Stimulated activated CD4-positive, alpha-beta T cell treated with anti-CD3 and anti-CD28 coated beads, Interleukin-4, amount 100 ng/mL, for 4 hours (primary cell): ENCODE measurements around the gene CASTOR1.

Source experiments
- DNase-seq, 2 experiments: peaks; one replicate each; pipeline ENCODE4 v3.0.0-alpha.2; 2020

Gene CASTOR1

DNA sequence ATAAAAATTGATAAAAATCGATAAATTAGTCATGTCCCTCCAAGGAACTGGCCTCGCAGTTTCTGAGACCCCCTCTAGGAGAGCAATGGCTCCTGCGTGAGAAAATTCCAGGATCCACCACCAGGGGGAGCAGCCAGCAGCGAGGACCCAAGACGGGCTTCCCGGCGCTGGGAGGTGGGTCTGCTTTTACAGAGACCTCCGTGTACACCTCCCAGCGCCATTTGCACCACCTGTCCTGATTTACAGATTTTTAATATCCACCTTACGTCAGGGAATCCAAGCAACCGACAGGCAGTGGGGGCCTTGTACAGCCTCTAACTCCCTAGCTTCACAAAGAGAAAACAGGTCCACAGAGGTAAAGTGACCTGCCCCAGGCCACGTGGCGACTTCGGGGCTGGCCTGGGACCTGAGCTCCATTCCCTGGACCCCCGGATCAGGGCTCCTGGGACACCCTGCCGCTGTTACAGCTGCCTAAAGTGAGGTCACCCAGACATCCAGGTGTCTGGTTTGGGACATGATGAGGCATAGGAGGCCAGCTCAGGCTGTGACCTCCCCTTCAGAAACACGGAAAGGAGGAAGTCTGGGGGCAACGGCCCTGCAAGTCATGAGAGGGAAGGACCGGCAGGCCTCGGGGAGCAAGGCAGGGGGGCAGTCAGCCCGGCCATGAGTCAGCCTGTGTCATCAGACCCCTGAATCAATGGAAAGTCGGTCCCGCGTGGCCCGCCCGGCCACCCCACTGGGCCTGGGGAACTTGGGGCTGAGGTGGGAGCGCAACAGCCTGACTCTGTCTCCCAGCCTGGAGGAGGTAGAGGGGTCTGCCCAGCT, 26.2 kb downstream of the CASTOR1 start:
- DNase-seq, result peak; percentile 70 to 83

DNA sequence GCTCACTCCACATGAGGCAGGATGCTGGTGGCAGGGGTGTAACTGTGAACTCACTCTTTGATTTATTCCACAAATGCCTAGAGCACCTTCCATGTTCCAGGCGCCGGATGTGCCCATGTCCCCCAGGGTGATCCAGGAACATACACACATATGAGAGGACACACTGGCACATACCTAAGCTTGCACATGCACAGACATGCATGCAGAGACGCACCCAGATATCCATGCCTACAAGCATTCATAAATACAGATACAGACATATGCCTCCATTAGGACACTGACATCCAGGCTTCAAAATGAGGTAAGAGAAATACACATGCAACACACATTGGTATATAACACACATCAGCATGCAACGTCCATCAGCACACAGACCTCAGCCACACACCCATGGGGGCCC, 27.2 kb downstream of the CASTOR1 start:
- DNase-seq, result no peak

DNA sequence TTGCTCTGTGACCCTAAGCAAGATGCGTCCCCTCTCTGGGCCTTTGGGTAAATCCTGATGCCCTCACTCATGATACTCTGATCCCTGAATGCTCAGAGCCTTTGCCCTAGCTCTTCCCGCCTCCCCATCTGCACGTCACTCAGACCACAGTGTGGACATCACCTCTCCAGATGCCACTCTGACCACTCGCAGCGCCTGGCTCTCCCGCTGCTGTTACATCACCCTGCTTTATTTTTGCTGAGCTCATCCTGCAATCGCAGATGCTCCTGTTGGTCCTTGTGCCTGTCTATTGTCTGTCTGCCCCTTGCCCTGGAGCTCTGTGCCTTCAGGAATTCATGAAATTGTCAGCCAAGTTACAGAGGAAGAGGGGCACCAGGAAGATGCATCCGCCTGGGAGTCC, 28.2 kb downstream of the CASTOR1 start:
- no peak for DNase-seq

DNA sequence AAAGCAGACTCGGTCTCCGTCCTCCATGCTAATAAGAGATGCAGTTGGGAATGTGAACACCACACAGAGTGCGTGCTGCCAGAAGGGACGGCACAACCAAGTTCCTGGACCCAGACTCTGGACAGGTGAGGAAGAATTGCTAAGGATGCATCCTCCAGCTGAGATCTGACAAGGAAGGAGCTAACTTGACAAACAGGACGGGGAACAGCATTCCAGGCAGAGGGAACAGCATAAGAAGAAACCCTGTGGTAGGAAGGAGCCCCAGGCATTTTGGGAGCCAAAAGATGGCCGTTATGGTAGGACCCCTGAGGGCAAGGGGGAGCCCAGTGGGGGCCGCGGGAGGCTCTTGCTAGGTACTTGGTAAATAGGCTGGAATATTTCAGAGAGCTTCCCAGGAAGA, 28.6 kb downstream of the CASTOR1 start:
- DNase-seq, result no peak

DNA sequence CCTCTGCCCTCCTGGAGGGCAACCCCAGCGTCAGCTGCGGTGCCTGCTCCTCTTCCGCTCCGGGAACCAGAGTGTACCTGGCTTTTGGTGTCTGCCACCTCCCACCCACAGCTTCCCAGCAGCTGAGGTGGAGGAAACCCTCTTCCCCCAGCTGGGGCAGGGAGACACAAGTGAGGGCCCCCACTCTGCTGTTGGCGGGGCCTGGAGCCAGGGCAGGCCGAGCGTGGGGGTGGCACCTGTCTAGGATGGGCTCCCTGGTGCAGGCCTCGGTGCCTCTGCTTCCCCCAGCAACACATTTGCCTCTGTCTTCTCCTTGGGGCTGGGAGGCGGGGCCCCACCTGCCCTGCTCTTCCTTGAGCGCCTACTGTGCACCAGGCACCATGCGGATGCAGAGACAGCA, 29.0 kb downstream of the CASTOR1 start:
- DNase-seq, result no peak

DNA sequence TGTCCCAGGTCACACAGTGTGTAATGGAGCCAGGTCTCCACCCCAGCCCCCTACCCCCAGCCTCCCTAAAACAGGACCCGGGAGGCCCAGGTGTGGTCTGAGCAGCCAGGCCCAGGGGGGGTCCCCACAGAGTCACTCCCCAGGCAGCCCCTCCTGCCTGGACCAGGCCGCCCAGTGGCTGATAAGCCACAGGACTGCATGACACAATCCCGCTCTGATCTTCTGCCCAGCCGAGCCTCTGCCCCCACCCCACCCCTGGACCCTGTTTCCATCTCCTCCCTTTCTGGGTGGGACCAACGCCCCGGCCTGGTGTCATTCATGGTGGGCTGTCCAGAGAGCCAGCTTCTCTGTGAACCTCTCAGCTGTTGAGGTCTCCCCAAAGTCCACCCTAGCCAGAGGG, 35.0 kb downstream of the CASTOR1 start:
- DNase-seq, result no peak

DNA sequence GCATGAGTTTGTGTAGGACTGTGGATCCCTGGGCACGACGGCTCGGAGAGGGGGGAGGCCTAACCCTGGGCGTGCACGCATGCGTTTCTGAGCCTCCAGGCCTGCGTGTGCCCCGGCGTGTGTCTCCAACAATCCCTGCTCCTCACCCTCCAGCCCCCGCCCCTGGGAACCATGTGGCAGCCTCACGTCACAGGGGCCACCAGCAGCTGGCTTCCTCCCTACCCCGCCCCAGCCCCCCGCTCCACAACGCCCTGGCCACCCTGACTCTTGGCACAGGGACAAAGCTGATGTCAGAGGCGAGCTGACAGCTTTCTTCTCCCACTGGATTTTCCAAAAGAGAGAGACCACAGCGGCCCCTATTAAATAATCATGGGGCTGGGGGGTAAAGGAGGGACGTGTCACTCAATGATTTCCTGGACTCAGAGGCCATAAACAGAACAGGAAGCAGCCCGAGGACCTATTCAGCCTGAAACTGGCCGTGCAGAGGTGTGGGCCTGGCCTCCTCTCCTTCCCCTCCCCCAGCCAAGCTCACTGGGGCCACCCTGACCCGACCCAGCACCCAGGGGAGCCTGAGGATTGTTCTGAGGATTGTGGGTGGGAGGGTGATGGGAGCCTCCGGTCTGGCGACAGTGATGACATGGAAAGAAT, 36.0 kb downstream of the CASTOR1 start:
- no peak for DNase-seq

DNA sequence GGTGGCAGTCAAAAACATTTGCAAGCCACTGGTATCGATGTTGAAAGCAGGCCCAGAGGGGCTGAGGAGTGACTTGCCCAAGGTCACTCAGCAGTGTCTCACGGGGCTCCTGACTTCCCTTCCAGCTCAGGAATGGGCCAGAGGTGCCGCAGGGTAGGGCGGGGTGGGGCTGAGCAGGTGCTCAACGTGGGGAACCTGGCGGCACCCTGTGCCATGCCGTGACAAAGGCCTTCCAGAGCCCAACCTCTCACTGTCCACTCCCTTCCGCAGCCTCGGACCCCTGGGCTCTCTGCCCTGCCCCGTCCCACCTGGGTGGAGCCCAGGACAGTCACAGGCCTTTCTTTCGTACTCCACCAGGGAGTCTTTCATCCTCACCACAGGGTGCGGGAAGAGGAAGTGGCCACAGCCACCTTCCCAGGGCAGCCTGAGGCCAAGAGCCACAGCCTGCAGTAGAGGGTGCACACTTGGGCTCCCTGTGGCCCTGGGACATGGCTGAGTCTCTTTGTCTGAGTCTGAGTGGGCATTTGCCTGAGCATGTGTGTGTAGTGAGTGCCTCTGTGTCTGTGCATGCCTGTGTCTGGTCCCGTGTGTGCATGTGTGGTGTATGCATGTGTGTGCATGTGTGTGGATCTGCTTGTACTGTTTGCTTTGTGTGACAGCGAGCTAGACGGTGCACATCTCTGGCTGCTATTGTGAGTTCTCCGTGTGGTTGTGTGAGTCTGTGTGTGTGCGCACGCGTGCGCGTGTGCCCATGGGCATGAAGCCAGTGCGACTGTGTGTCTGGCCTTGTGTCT, 36.7 kb downstream of the CASTOR1 start:
- DNase-seq, result no peak

DNA sequence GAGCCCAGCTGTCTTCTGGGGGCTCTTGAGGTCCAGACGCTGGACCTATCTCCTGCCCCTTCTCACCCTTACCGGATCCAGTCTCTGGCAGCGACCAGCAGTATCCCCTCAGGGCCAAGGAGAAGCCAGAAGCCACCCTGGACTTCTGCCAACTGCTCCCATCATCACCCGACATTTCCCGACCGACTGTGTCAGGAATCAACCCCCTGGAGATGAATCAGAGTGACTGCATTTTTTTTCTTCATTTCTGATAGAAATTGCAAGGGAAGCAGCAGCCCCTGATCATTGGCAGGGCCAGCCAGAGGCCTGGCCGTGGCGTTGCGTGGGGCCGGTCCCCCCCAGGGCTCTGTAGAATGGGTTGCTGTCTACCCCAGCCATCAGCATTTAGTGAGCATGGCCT, 37.6 kb downstream of the CASTOR1 start:
- DNase-seq, result no peak

DNA sequence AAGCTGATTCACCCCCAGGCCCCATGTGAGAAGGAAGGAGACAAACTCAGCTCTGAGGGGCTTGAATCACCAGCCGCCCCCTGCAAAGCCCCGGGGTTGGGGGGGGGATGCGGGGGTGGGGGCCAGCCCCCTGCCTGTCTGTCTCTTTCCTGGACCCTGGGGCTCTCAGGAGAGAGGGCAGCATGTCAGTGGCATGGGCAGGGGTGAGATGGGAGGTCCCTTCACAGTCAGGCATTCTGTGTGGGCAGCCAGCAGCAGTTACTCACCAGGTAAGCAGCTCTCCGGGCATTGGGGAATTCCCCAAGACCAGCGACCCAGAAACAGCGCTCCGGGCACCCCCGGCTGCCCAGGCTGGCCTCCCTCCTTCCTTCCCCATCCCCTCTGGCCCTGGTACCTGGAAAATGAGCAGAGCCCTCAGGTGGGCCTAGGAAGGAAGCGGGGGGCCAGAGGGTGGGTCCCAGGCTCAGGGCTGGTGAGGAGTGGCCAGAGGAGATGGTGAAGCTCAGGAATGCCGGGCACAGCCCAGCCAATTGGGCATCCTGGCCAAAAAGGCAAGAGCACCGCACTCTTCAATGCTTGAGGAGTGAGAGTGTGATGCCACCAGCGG, 38.5 kb downstream of the CASTOR1 start:
- peak in 1 of 2 experiments; percentile 34 for DNase-seq

DNA sequence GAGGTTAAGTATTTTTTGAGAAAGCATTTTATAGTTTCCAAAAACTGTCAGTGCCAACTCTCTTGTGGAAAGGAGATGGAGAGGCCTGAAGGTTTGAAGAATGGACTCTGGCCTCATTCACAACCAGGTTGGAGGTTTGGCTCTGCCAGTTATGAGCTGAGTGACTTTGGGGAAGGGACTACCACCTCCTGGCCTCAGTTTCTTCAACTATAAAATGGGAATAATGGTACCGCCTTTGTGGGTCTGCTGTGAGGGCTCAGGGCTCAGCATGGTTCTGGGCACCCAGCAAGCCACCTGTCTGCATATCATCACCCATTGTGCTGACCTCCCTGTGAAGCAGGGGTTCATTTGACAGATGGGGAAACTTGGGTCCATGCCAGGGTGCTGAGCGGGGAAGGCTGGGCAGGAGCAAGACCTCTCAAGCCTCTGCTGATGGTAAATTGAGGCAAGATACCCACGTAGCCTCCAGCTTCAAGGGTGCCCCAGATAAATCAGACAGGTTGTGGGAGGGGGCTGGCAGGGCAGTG, 39.2 kb downstream of the CASTOR1 start:
- DNase-seq, result no peak

DNA sequence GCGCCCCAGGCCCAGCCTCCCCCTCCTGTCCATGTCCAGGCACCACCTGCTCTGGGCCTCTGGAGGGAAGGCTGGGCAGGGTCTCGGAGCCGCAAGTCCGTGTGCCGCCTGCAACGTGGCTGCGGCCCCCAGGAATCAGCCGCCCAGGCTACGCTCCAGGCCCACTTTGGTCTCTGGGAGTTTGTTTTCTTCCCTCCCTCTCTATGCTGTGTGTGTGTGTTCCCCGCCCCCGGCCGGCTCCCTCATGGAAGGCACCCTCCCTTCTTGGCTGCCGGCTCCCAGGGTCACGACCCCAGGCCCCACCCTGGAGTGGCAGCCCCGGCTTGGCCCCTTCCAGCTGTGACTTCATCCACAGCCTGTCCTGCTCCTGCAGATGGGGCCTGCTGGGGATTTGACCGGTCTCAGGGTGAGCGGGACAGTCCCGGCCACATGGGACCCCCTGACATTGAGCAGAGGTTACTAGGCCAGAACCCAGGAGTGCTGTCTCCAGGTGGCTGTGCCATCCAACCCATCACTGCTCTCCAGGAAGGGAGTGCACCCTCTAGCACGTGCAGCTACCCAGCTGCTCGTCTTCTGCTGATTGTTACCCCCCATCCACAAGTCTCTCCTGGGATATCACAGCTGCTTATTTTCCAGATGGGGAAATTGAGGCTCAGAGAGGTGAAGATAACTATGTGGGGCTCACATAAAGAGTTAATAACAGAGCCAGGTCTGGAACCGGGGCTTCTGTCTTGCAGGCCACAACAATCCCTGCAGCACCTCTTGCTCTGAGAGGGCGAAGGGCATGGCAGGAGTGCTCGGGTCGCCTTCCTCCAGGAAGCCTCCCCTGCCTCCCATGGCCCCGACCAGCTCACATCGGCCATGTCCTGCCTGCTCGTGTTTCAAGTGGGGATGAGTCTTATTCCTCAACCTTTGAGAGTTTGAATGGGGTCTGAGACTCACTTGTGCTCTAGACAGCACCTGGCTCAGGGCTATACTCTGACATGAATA, 40.0 kb downstream of the CASTOR1 start:
- no peak for DNase-seq

DNA sequence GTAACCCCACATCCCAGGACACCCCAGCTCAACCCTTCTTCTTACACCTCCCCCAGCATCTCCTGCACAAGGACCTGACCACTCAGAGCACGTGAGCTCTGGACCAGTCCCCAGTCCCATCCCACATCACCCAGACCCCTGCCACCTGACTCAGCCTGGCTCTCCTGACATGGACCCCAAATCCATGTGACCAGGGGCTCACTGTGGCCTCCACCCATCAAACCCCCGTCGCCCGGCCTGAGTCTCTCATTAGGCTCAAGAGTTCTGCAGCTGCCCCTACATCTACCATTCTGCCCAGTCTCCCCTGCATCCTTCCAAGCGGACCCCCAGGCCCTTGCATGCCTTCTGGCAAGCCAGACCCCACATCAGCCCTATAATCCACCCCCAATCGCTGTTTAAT, 40.8 kb downstream of the CASTOR1 start:
- no peak for DNase-seq

DNA sequence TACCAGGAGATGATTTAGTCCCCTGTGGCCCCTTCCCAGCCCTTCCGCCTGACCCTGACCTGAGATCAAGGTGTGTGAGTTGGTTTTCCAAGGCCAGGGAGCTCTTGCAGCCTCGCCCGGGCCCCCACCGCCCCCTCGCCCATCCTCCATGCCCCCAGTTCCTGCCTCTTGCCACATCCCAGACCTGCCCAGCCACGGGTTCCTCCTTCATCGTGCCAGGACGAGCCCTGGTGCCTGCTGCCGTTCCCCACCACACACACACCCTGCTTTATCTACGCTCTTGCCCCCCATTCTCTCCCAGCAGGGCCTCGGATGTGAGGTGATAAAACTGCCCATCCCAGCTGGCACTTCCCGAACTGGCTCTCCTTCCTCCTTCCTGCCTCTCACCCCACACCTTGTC, 41.3 kb downstream of the CASTOR1 start:
- no peak for DNase-seq

DNA sequence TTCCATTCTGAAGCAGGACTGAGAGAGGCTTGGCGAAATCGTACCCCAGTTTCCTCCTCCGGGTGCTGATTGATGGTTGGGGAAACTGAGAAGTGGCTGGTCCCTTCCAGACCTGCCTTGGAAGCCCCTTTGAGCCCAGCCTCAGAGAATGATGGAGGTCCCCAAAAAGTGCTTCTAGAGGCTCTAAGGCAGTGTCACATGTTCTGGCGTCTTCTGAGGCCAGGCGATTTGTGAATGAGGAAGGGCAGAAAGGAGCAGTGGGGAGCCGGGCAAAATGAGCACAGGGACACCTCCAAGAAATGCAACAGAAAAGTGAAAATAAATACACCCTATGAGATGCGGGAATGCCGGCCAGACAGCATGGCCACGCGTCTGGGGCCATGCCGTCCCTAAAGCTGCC, 41.7 kb downstream of the CASTOR1 start:
- no peak for DNase-seq

DNA sequence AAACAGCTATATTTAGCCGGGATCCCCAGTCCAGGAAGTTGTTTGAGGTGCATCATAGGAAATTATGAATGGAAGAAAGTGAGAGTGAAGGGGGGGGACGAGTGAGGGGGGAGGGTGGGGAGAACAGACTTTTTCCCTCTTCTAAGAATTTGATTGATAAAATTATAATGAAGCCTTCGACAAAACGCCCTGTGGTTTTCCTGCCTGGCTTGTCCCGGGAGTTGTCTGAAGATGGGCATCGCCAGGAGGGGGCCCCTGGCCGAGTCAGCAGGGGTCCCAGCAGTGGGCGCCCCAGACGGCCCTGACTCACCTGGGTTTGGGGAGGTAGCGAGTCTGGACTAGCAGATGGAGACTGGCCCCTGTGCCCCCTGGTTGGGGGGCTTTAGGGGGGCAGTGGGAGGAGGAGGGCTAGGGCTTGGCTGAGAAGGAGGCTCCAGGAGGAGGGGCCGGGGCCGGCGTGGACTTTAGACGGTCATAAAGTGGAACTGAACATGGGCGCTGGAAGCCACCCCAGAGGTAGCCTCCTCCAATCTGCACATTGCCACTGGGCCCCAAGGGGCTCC, 42.4 kb downstream of the CASTOR1 start:
- no peak for DNase-seq

DNA sequence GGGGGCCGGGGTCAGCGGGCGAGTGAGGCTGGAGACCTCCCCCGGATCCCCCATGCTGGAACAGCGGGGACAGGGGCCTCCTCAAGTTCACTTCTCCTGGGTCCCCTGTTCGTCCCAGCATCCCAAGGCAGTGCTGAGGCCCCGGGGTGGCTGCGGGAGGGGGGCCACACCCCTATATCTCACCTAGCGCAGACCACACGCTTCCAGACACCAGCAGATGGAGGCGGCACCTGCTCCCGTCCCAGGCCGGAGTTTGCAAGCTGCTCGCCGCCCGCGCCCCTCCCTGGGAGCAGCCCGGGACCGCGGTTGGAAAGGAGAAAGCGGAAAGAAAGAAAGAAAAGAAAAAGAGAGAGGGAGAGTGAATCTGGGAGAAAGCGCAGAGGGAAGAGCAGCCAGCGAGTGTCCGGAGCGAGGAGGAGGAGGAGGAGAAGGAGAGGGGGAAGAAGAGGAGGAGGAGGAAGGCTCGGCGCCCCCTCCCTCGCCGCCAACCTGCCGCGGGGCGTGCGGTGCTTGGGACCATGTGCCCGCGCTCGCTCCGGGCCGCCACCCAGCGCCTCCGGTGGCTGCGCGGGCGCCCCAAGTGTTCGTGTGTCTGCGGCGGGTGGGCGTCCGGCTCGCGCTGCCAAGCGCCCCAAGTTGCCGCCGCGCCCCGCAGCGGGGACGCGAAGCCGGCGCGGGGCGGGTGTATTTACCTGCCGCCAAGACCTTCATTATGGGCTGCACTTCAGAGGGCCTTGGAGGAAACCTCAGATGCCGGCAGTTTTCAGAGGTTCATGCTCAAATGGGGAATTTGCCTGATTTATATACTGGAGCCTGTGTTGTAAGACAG, 43.1 kb downstream of the CASTOR1 start, which contains the start of gene LIF:
Gene LIF, minus strand, starts transcription at position 775 of the 829 bp plus-strand sequence. Its CDS starts 64 bp downstream, at position 711.
- peak; percentile 63 for DNase-seq

DNA sequence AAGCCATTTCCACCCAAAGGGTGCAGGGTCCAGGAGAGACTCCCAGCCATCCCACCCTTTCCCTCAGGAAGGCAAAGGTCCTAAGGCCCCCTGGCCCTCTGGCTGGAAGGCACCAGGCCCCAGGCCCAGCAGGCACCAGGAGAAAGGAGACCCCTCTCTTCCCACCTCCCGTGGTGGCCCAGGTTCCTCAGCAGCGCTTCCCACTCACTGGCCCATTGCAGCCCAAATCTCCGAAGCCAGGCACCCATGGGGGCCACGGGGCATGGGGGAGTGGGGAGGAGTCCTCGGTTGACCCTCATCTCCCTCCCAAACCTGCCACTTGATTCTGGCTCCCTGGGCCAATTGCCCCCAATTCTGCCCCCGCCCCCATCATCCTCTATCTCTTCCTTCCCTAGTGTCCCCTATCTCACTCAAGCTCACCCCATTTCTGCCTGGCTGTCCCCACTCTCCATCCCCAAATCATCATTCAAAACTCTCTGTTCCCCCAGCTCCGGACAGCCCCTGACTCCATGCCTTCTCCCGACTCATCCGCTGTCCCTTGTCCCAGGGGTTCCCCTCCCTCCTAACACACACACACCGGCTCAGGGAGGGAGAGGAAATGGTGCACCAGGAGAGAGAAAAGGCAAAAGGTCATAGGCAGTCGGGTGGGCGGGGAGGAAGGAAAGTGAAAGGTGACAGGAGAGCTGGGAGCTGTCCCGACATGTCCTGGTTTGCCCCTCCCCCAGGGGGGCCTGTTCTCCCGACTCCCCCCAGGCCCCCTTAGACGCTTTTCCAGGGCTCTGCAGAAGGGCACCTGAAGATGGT, 43.9 kb downstream of the CASTOR1 start:
- DNase-seq, result no peak

DNA sequence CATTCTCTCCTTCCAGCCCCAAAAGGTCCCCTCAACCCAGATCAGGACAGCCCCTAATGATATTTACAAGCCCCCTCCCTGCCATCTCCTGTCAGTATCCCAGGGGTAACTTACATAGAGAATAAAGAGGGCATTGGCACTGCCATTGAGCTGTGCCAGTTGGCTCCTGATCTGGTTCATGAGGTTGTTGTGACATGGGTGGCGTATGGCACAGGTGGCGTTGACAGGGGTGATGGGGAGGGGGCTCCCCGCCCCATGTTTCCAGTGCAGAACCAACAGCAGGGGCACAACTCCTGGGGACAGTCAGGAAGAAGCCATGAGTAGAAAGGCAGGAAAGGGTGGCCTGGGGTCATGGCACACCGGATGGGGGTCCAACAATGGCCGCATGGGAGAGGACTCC, 44.7 kb downstream of the CASTOR1 start:
- no peak for DNase-seq
